Ovary (tissue), 3 donors: Measurements from ENCODE around the gene KIF2A.

ENCODE experiments used
- CTCF ChIP-seq, 3 donors: fragments of 450-650 bp in 2 of 3; fragments of 200-600 bp in 1 of 3; IDR thresholded peaks; one replicate each; pipeline versions ENCODE4 v1.5.1 to v1.8.0; 2016 to 2022; ENCODE audit warnings: antibody characterized with exemption in 3 of 3, mild to moderate bottlenecking in 1 of 3
- POLR2A ChIP-seq: fragments of 450-650 bp; IDR thresholded peaks from one replicate; pipeline ENCODE4 v1.6.1; 2017; ENCODE audit warnings: antibody characterized with exemption, mild to moderate bottlenecking, moderate library complexity
- donor health status: DM: no; HTN: no; CAD: no.

DNA sequence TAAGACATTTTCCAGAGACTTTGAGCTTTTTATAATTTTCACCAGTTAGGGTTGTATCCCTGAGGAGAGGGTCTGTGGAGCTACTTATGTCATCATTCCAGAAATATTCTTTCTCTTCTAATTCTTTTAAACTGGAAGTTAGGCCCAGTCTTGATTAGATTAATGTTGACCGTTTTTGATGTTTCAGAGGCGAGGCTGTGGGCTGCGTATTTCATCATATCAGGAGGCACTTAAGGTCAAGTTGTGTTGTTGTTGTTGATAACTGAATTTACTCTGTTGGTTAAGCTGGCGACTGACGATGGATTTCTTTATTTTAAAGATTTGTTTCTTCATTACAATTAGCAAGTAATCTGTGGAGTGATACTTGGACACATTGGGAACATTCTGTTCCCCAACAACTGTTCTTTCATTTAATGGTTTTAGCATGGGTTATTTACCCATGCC, 126.6 kb downstream of the KIF2A start:
- TF ChIP-seq CTCF (IDR thresholded peaks at IDR 0.05) = no peak
- no peak for TF ChIP-seq POLR2A
